Activated gamma-delta T cell treated with anti-CD3 and anti-CD28 coated beads, Interleukin-2, amount 50 U/mL, for 16 hours (primary cell): ENCODE measurements around the gene TCEANC.
A peak's percentile ranks its signal among the peaks of the same experiment; 100 is the strongest.
"Not testable (repeated sequence)": the region's sequence is repeated elsewhere in the genome, so short reads cannot be mapped to it uniquely, and the experiment has no call there.

Source experiments
- DNase-seq: peaks from one replicate; pipeline ENCODE4 v3.0.0-alpha.2; 2020; ENCODE audit warnings: low read depth

TCEANC gene

GRCh38 chrX:13658602-13659001, 5.7 kb downstream of the TCEANC start:
- no peak for DNase-seq

GRCh38 chrX:13659063-13659462, 6.1 kb downstream of the TCEANC start:
- no peak for DNase-seq

- DNase-seq, result no peak
Observed at GRCh38 chrX:13661735-13662288, 8.9 kb downstream of the TCEANC start.

DNA sequence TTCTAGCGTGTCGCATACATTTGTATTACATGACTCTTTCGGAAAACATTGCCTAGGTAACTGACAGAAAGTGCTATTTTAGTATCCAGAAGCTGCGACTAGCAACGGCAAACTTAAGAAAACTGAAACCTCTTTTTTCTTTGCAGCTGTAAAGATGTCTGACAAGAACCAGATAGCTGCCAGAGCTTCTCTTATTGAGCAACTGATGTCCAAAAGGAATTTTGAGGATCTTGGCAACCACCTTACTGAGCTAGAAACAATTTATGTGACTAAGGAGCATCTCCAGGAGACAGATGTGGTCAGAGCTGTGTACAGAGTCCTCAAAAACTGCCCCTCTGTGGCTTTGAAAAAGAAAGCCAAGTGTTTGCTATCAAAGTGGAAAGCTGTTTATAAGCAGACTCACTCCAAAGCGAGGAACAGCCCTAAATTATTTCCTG, 9.4 kb downstream of the TCEANC start:
- DNase-seq, result no peak

DNA sequence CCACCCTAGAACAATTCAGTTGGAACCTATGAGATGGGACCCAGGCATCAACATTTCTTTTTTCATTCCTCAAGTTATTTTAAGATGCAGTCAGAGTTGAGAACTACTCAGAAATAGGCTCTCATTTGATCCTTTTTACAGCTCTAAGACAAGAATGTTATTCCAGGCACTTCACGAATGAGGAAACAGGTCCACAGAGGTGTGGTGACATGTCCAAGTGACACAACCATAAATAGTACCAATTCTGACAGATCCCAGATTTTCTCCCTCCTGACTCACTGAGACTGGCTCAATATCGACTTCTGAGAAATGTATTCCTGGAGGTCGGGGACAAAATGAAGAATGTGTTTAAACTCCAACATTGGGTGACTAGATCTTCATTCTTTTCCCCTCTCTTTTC, 11.1 kb downstream of the TCEANC start:
- DNase-seq, result no peak

- DNase-seq, result no peak
Observed at GRCh38 chrX:13666836-13667235, 13.9 kb downstream of the TCEANC start.

GRCh38 chrX:13667919-13668318, 15.0 kb downstream of the TCEANC start:
- no peak for DNase-seq

DNA sequence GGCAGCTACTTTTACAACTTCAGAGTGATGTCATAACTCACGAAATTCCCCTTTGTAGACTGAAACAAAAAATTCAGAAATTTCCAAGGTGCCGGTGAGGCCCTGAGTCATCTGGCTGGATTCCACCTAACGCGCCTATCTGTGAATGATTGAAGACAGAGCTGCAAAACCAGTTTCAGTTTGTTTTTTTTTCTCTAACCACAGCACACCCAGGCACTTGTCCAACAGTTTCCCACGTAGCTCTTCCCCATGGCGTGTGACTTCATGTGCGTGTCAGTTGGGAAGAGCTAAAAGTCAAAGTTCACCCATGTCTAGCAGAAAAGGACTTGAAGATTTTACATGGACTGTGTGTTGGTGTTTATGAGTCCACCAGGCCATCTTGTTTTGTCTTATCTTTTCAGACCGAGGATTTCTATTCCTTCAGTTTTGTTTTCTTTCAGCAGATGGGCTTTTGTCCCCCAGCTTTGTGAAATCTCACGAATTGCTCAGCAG, 16.4 kb downstream of the TCEANC start:
- DNase-seq, result peak; percentile 25

DNA sequence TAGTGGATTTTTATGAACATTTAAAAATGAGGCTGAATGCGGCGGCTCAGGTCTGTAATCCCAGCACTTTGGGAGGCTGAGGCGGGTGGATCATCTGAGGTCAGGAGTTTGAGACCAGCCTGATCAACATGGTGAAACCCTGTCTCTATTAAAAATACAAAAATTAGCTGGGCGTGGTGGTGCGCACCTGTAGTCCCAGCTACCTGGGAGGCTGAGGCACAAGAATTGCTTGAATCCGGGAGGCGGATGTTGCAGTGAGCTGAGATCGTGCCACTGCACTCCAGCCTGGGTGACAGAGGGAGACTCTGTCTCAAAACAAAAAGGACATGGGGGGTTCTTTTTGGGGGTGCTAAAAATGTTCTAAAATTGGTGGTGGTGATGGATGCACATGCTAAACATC, 16.8 kb downstream of the TCEANC start:
- not testable (repeated sequence) for DNase-seq

DNA sequence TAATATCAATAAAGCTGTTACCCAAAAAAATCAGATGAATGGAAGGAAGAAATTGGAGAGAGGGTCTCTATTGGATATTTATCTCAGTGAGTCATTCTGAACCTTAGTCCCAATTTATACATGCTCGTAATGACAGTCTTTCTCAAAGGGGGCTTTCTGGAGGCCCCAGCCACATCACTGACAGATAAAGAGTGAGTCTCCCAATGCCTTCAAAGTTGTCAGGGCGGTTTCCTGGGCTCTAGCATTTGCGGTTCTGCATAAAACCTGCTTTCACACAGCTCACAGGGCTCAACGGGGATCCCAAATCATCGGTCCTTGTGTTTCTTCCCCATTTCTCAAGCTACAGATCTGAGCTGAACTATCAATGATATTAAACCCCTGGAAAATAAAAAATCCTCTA, 17.3 kb downstream of the TCEANC start:
- DNase-seq, result no peak

DNA sequence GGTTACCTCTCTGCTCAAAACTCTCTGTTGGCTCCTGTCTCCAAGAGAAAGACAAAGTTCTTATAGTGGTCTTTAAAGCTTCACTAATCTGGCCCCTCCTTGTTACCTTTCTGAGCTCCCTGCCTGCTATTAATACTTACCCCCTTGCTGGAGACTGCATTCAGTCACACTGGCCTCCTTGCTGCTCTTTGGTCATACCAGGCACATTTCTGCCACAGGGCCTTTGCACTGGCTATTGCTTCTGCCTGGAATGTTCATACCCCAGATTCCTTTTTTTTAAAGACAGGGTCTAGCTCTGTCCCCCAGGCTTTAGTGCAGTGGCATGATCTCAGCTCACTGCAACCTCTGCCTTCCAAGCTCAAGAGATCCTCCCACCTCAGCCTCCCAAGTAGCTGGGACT, 20.1 kb downstream of the TCEANC start:
- no peak for DNase-seq

GRCh38 chrX:13676885-13677284, 23.9 kb downstream of the TCEANC start:
- DNase-seq, result no peak

GRCh38 chrX:13679700-13680099, 26.8 kb downstream of the TCEANC start:
- DNase-seq, result not testable (repeated sequence)

DNA sequence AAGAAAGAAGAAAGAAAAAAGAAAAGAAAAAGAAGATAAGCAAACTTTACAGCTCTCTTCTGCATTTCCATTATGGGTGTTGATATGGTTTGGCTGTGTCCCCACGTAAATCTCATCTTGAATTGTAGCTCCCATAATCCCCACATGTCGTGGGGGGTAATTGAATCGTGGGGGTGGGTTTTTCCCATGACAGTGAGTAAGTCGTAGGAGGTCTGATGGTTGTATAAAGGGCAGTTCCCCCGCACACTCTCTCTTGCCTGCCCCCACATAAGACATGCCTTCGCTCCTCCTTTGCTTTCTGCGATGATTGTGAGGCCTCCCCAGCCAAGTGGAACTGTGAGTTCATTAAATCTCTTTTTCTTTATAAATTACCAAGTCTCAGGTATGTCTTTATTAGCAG, 28.7 kb downstream of the TCEANC start:
- DNase-seq, result no peak

- no peak for DNase-seq
Observed at GRCh38 chrX:13684361-13684760, 31.4 kb downstream of the TCEANC start.

GRCh38 chrX:13685126-13685763, 32.3 kb downstream of the TCEANC start:
- no peak for DNase-seq

DNA sequence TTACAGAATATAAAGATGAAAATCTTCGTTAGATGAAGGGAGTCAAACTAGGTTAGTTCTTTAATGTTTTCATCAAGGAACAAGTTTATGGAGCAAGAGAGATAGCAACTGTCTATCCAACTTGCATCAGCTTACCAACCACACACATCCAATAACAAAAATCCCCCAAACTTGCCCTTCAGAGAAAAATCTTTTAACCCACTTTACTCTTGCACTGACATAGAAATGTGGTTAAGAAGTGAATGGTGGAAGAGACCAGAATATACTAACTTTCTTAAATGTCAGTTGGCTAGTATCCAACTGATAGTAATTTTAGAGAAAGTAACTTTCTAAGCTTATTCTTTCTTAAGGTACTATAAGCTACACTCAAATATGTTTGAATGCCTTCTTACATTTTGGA, 34.3 kb downstream of the TCEANC start:
- DNase-seq, result no peak

DNA sequence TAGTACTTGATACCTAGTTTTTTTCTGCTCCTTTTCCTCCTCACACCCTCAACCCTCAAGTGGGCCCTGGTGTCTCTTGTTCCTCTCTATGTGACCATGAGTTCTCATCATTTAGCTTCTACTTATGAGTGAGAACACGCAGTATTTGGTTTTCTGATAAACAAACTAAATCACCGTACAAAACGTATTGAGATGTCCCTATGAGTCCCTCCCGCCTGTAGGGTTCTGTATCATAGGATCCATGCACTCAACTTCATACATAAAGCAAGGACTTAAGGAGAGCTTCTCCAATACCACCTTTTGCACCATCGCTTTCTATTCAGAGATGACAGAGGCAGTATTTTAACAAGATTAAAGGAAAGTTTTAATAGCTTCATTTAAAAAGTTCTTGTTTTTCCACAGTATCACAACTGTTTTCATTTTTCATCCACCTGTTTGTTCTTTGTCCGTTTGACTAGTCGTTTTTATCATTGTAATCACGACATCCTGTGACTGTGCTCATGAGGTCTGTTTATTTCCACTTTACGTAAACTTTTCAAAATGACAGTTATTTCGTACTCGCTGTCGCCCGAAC, 35.5 kb downstream of the TCEANC start:
- no peak for DNase-seq

GRCh38 chrX:13688958-13689740, 36.2 kb downstream of the TCEANC start, which contains the start of gene RAB9A:
TSS of gene RAB9A (plus strand) at chrX:13689128. CDS start at chrX:13708747, 19,619 bp downstream.
- peak; percentile 68 for DNase-seq

- no peak for DNase-seq
Observed at GRCh38 chrX:13689741-13690211, 36.8 kb downstream of the TCEANC start.

- DNase-seq, result no peak
Observed at GRCh38 chrX:13690836-13691235, 37.9 kb downstream of the TCEANC start.

DNA sequence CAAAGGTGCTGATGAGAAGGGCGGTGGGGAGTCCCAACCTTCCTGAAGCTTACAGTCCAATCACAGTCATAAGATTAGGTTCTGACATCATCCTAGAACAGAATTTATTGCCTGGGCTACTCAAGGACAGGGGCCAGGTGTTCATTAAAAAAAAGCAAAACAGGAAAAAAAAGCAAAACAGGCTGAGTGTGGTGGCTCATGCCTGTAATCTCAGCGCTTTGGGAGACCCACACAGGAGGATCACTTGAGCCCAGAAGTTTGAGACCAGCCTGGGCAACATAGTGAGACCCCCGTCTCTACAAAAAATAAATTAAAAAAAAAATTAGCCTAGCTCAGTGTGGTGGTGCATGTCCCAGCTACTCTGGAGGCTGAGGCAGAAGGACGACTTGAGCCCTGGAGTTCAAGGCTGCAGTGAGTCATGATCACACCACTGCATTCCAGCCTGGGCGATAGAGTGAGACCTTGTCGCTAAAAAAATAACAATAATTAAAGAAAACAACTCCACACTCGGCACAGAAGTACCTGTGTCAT, 39.0 kb downstream of the TCEANC start:
- no peak for DNase-seq
